ENCODE data around the gene MDP1.

Gene MDP1

DNA sequence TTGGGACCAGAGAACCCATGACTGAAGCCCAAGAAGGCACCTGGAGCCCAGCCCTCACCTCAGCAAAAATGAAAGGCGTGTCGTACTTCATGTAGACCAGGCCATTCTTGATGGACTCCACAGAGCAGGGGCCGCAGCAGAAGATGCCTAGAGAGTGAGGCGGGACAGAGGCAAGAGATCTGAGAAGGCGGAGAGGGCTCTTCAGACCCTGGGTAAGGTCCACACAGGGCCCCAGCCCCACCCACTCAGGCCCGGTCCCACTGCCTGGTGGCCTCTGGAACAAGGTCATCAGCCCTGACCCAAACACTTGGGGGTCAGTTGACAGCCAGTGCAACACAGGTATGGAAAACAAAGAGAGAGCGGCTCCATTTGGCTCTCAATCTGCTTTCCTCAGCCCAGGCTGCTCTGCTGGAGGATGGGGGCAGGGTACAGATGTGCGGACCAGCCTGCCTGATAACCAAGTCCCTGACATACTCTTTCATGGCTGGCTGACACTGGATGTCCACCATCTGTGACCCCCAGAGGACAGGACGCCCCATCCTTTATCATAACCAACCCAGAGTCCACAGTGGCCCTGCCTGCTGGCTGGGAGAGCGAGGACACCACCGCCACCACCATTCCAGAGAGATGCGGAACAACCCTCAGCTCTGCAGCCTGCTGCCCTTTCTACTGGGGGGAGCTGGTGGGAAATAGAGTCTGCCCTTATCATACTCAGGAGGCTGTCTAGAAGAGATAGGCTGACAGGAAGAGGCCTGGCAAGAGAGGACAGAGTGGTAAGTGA, 40.3 kb upstream of the MDP1 start:
- no peak overlapping the region for H3K27ac ChIP-seq
- TF ChIP-seq ZFX (IDR thresholded peaks at IDR 0.05; ENCODE audit: borderline replicate concordance) (no peak), CTCF (IDR thresholded peaks at IDR 0.05) (no peak)

DNA sequence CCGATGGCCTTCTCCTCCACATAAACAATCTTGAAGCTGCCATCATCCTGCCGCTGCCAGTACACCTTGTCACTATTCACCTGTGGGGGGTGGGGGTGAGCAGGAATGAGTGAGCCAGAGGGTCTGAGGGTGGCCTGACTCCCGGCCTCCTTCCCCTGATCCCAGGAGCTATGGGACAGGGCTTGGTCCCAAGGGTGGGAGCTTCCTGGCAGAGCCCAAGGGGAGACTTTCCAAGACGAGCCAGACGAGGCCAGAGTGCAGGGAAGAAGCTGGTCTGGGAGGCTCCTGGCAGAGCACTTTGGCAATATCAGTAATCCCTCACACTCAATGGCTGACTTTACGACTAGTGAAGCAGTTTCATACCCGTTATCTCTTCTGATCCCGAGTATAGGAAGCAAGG, 39.6 kb upstream of the MDP1 start:
- TF ChIP-seq CTCF (IDR thresholded peaks at IDR 0.05): no peak
- TF ChIP-seq ZFX (IDR thresholded peaks at IDR 0.05; ENCODE audit: borderline replicate concordance): no peak
- no peak overlapping the region for H3K27ac ChIP-seq

DNA sequence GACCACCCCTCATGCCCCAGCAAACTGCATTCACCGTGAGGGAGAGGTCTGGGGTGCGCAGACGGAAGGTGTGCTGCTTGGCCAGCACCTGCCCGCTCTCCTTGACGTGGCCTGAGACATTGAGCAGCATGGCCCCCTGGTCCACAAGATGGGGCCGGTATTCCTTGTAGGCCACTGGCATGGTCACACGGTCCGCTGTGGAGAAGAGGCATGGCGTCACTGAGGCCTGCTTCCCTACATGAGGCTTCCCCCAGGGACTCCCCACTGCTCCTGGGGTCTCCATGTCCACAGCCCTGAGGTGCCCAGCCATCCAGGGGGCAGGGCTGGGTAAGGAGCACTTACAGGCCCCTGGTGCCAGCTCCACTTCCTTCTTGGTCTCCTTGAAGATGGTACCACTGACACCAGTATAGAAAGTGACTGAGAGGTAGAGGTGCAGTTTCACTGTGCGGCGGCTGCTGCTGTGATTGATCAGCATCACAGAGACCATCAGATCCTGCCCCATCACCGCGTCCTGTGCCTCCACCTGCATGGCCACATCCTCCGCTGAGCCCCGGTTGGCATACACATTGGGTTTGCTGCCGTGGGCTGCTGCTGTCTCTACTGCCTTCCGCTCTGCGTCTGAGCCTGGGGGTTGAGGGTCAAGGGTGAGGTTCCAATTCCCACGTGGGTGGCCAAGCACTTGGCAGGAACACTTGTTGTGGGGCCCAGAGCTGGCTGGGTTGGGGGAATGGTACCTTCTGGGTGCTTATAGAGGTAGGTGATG, 38.9 kb upstream of the MDP1 start:
- no peak for TF ChIP-seq ZFX (IDR thresholded peaks at IDR 0.05; ENCODE audit: borderline replicate concordance)
- TF ChIP-seq CTCF (IDR thresholded peaks at IDR 0.05): no peak
- no peak overlapping the region for H3K27ac ChIP-seq

DNA sequence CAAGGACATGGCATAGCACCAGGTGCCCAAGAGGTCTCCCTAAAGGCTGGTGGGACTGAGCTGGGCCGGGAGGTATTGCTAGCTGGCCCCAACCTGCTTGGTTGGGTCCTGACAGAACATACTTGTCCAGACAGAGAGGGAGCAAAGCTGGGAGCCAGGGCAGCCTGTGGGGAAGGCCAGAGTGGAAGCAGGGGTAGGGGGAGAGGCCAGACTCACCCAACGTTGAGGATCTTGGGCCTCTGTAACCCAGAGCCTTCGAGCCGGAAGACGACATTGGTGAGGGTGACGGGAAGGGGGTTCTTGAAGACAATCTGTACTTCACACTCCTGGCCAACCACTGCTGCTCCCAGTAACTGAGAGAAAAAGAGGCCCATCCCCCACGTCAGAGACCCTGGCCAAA, 38.1 kb upstream of the MDP1 start:
- no peak for TF ChIP-seq CTCF (IDR thresholded peaks at IDR 0.05)
- no peak for TF ChIP-seq ZFX (IDR thresholded peaks at IDR 0.05; ENCODE audit: borderline replicate concordance)
- H3K27ac ChIP-seq: no peak overlapping the region

- H3K27ac ChIP-seq: no peak overlapping the region
- TF ChIP-seq ZFX (IDR thresholded peaks at IDR 0.05; ENCODE audit: borderline replicate concordance): no peak
- no peak for TF ChIP-seq CTCF (IDR thresholded peaks at IDR 0.05)
Measured at GRCh38 chr14:24252289-24253124, 36.6 kb upstream of the MDP1 start.

DNA sequence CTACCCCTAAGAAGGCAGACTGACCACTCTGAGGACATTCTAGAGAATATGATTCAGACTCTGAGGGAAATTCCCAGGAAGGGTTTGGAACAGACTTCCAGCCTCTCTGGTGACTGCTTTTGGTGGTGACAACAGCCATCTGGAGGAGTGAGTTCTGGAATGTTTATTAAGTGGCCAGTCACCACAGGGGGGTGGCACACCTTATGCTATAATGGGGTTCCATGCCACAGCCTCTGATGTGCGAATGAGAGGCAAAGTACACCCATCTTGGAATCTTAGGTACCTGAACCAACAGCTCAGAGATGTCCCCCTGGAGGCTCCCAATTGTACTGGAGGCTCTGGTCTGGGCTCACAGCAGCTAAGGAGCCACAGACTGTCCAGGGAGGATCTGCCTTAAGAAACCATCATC, 36.0 kb upstream of the MDP1 start:
- H3K27ac ChIP-seq: no peak overlapping the region
- TF ChIP-seq ZFX (IDR thresholded peaks at IDR 0.05; ENCODE audit: borderline replicate concordance) (no peak), CTCF (IDR thresholded peaks at IDR 0.05) (no peak)
